CD4-positive, alpha-beta T cell treated with Interferon gamma for 1 hour (primary cell): Measurements from ENCODE around the gene MOGAT3.

Source experiments
- DNase-seq: peaks from one replicate; pipeline ENCODE4 v3.0.0-alpha.2; 2020

The MOGAT3 gene

GRCh38 chr7:101232141-101232850 lies 31.5 kb upstream of the MOGAT3 start:
- no peak for DNase-seq

- no peak for DNase-seq
These were observed 30.8 kb upstream of the MOGAT3 start for GRCh38 chr7:101231644-101232043.

GRCh38 chr7:101226721-101227120 lies 25.9 kb upstream of the MOGAT3 start:
- DNase-seq: no peak

- DNase-seq: no peak
These were observed 24.8 kb upstream of the MOGAT3 start for GRCh38 chr7:101225650-101226049.

GRCh38 chr7:101223528-101223927 lies 22.7 kb upstream of the MOGAT3 start:
- DNase-seq: no peak

- DNase-seq: no peak
These were observed 21.5 kb upstream of the MOGAT3 start for GRCh38 chr7:101222275-101222830.

- DNase-seq: no peak
These were observed 19.5 kb upstream of the MOGAT3 start for GRCh38 chr7:101220295-101220694.

GRCh38 chr7:101218236-101219125 lies 17.6 kb upstream of the MOGAT3 start:
- DNase-seq: no peak

- DNase-seq: peak; percentile 96
These were observed 16.8 kb upstream of the MOGAT3 start, which contains the start of the genes PLOD3 and ZNHIT1 for GRCh38 chr7:101217388-101218235. PLOD3 (minus strand) TSS chr7:101217581; CDS start chr7:101217274, 307 bp downstream. ZNHIT1 (plus strand) TSS chr7:101218165; CDS start chr7:101218196, 31 bp downstream.

- DNase-seq: no peak
These were observed 16.1 kb upstream of the MOGAT3 start for GRCh38 chr7:101216860-101217387.

GRCh38 chr7:101216001-101216859 lies 15.4 kb upstream of the MOGAT3 start:
- no peak for DNase-seq

GRCh38 chr7:101212014-101212413 lies 11.2 kb upstream of the MOGAT3 start:
- no peak for DNase-seq

- no peak for DNase-seq
These were observed 10.7 kb upstream of the MOGAT3 start for GRCh38 chr7:101211501-101211900.

- DNase-seq: no peak
These were observed 9.3 kb upstream of the MOGAT3 start for GRCh38 chr7:101210143-101210542.

- DNase-seq: no peak
These were observed 8.0 kb upstream of the MOGAT3 start for GRCh38 chr7:101208794-101209193.

GRCh38 chr7:101207459-101207858 lies 6.6 kb upstream of the MOGAT3 start:
- DNase-seq: no peak

- no peak for DNase-seq
These were observed 5.8 kb upstream of the MOGAT3 start for GRCh38 chr7:101206665-101207042.

GRCh38 chr7:101205901-101206664 lies 5.2 kb upstream of the MOGAT3 start:
- no peak for DNase-seq

- peak; percentile 12 for DNase-seq
These were observed 3.2 kb upstream of the MOGAT3 start for GRCh38 chr7:101203740-101204738.
